WERI-Rb-1 (cell line): ENCODE measurements around the gene ZNF473.

Experiments used
- DNase-seq: peaks from one replicate; pipeline ENCODE4 v3.0.0-alpha.2; 2020
- H3K27ac ChIP-seq: fragments of 250-450 bp; sonication (Bioruptor Pico); 2 replicates; pipeline ENCODE4 v1.5.1; 2020; ENCODE audit warnings: mild to moderate bottlenecking, moderate library complexity
- H3K27me3 ChIP-seq: fragments of 250-450 bp; sonication (Bioruptor Pico); 2 replicates; pipeline ENCODE4 v1.5.1; 2021; ENCODE audit warnings: mild to moderate bottlenecking, low read depth, moderate library complexity; ENCODE audit not compliant: insufficient read depth, severe bottlenecking
- H3K36me3 ChIP-seq: fragments of 250-450 bp; sonication (Bioruptor Pico); 2 replicates; pipeline ENCODE4 v1.5.1; 2020; ENCODE audit warnings: mild to moderate bottlenecking, moderate library complexity
- H3K4me3 ChIP-seq: 2 replicates; pipeline ENCODE4 v1.5.1; 2011; ENCODE audit warnings: low read depth, mild to moderate bottlenecking, control low read depth, low read length
- H3K9me3 ChIP-seq: fragments of 250-450 bp; sonication (Bioruptor Pico); 2 replicates; pipeline ENCODE4 v1.5.1; 2021; ENCODE audit warnings: mild to moderate bottlenecking, moderate library complexity; ENCODE audit not compliant: severe bottlenecking
- TF ChIP-seq, protein P1 (sequence below): IDR thresholded peaks from 2 replicates; pipeline ENCODE4 v1.5.1; 2011; ENCODE audit warnings: low read depth, mild to moderate bottlenecking, control low read depth, inconsistent platforms, low read length

ZNF473 gene

DNA sequence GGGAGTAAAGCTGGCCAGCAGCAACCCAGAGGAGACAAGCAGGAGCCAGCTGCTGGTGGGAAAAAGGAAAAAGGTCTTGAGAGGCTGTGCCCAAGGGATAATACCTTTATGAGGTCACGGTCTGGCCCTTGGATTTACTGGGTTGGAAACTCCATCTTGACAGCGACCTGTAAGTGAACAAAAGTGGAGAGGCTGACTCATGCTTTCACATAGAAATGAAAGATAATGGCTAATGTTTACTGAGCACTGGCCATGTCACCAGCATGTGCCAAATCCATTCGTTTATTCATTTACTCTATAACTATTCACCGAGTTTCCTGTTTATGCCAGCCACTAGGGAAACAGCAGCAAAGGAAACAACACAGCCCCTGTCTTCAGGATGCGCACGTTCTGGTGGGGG lies 5.3 kb upstream of the ZNF473 start:
- no peaks in the 10 kb centered on the region for H3K27me3 ChIP-seq
- no peaks in the 10 kb centered on the region for H3K9me3 ChIP-seq
- no peak overlapping the region for H3K27ac ChIP-seq
- TF ChIP-seq, protein P1, sequence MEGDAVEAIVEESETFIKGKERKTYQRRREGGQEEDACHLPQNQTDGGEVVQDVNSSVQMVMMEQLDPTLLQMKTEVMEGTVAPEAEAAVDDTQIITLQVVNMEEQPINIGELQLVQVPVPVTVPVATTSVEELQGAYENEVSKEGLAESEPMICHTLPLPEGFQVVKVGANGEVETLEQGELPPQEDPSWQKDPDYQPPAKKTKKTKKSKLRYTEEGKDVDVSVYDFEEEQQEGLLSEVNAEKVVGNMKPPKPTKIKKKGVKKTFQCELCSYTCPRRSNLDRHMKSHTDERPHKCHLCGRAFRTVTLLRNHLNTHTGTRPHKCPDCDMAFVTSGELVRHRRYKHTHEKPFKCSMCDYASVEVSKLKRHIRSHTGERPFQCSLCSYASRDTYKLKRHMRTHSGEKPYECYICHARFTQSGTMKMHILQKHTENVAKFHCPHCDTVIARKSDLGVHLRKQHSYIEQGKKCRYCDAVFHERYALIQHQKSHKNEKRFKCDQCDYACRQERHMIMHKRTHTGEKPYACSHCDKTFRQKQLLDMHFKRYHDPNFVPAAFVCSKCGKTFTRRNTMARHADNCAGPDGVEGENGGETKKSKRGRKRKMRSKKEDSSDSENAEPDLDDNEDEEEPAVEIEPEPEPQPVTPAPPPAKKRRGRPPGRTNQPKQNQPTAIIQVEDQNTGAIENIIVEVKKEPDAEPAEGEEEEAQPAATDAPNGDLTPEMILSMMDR, result no peak
- peaks cover 31% of the 10 kb centered on the region for H3K36me3 ChIP-seq
- no peak overlapping the region for H3K4me3 ChIP-seq
- peak; percentile 13 for DNase-seq

DNA sequence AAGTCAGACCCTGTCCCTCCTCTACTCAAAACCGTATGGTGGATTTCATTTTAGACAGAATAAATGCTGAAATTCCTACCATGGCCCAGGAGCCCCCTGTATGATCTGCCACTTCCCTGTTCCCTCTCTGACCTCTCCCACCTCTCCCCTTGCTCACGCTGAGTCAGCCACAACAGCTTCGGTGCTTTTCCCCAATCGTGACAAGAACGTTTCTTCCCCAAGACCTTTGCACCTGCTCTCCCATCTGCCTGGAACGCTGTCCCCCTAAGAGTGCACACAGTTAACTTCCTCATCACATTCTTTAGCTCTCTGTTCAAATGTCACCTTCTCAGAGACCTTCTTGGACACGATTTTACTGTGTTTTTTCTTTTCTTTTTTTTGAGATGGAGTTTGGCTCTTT lies 3.0 kb upstream of the ZNF473 start:
- H3K27me3 ChIP-seq, result no peaks in the 10 kb centered on the region
- H3K9me3 ChIP-seq, result no peaks in the 10 kb centered on the region
- peaks cover 15% of the 10 kb centered on the region for H3K36me3 ChIP-seq
- H3K4me3 ChIP-seq, result peak overlapping the region; percentile 21
- no peak for DNase-seq
- TF ChIP-seq, protein P1, result no peak
- peak overlapping the region; percentile 78 for H3K27ac ChIP-seq

DNA sequence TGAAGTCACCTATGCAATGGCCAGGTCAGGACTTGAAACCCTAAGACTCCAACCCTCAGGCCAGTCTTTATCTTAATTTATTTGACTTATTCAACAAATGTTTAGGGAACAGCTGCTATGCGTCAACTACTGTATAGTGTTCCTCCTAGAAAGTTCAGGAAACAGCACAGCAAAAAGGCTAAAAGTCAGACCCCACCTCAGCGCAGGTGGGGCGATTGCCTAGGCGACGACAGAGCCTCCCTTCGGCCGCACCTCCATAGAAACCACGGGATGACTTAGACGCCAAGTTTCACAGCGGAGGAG lies 1.1 kb upstream of the ZNF473 start:
- H3K4me3 ChIP-seq, result peak overlapping the region; percentile 79
- TF ChIP-seq, protein P1, result no peak
- H3K9me3 ChIP-seq, result no peaks in the 10 kb centered on the region
- peak overlapping the region; percentile 63 for H3K27ac ChIP-seq
- H3K27me3 ChIP-seq, result no peaks in the 10 kb centered on the region
- no peak for DNase-seq
- peaks cover 16% of the 10 kb centered on the region for H3K36me3 ChIP-seq

DNA sequence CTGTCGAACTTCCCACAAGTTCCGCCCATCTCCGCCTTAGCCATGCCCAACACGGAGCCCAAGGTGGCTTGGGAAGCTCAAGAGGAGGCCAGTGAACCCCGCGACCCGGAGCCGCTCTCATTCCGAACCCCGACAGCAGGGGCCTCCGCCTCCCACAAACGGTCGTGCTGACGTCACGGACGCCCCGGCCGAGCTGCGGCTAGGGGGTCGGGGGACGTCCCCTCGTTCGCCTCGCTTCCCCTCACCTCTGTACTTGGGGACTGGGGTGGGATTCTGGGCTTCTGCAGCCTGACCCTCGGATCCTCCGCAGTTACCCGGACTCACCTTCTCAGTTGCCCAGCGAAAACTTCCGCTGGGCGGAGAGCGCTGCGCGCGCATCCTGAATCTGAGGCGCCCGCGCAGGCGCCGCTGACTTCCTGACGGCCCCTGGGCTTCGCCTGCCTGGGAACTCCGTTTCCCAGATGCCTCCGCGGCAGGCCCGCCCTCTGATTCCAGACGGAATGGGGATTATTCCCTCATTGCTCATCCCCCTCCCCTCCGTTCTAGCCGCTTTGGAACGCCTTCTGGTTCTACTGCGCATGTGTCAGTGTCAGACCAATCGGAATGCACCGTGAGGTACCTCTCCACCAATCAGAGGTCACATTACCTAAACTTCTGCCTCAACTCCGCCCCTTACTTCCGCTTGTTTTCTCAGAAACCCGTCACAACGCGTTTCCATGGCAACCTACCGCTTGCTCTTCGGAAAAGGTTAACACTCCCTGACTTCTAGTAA lies 597 bp upstream of the ZNF473 start, which contains the start of gene VRK3:
Gene VRK3 (minus strand): TSS at position 351 of the 772 bp plus-strand sequence. CDS start 9,210 bp downstream, outside the sequence.
- DNase-seq, result peak; percentile 99
- TF ChIP-seq, protein P1, result no peak
- peak within 1 kb of the TSS; percentile 75 for H3K27ac ChIP-seq
- peak within 1 kb of the TSS; percentile 79 for H3K4me3 ChIP-seq
- no peaks in the 10 kb centered on the region for H3K9me3 ChIP-seq
- no peaks in the 10 kb centered on the region for H3K27me3 ChIP-seq
- H3K36me3 ChIP-seq, result peaks cover 19% of the 10 kb centered on the region

DNA sequence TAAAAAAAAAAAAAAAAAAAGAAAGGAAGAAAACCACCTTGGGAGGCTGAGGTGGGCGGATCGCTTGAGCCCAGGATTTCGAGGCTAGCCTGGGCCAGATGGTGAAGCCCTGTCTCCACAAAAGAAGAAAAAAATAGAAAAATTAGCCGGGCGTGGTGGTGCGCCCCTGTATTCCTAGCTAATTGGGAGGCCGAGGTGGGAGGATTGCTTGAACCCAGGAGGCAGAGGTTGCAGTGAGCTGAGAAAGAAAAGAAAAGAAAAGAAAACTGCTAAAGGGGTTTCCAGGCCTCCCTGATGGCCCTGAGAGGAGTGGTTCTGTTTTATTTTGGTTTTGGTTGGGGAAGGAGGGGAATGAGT lies 723 bp downstream of the ZNF473 start:
- TF ChIP-seq, protein P1, result no peak
- Histone ChIP-seq H3K27me3 (no peaks in the 10 kb centered on the region), H3K36me3 (peaks cover 28% of the 10 kb centered on the region), H3K4me3 (peak overlapping the region; percentile 43), H3K27ac (no peak overlapping the region), H3K9me3 (no peaks in the 10 kb centered on the region)
- no peak for DNase-seq

DNA sequence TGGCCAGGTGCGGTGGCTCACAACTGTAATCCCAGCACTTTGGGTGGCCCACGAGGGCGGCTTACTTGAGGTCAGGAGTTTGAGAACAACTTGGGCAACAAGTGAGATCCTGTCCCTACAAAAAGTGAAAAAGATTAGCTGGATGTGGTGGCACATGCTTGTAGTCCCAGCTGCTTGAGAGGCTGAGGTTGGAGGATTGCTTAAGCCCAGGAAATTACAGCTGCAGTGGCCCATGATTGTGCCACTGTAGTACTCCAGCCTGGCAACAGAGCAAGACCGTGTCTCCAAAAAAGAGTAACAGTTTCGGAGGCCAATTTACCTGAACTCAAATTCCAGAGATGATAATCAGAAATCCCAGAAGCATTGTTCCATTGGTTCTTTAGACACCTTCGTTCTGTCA lies 4.4 kb downstream of the ZNF473 start:
- no peak overlapping the region for H3K4me3 ChIP-seq

More for the DNA sequence above, 4.4 kb downstream of the ZNF473 start:
- Histone ChIP-seq H3K27me3 (no peaks in the 10 kb centered on the region), H3K27ac (no peak overlapping the region), H3K9me3 (no peaks in the 10 kb centered on the region), H3K36me3 (peaks cover 65% of the 10 kb centered on the region)
- DNase-seq, result no peak
- TF ChIP-seq, protein P1, result no peak
